HUES48 (cell line): ENCODE data around the gene PRLH.

Experiments
- H3K27ac ChIP-seq: one replicate; pipeline ENCODE4 v1.7.0; 2013; ENCODE audit warnings: low read depth, low read length, inconsistent platforms
- H3K27me3 ChIP-seq: 2 replicates; pipeline ENCODE4 v1.6.1; 2013; ENCODE audit warnings: mild to moderate bottlenecking, low read length; ENCODE audit not compliant: control insufficient read depth, insufficient read depth
- H3K36me3 ChIP-seq: 2 replicates; pipeline ENCODE4 v1.6.1; 2013; ENCODE audit warnings: low read length; ENCODE audit not compliant: control insufficient read depth, insufficient read depth
- H3K4me1 ChIP-seq: 2 replicates; pipeline ENCODE4 v1.6.1; 2013; ENCODE audit warnings: mild to moderate bottlenecking, low read length; ENCODE audit not compliant: control insufficient read depth, insufficient read depth
- H3K4me3 ChIP-seq: 2 replicates; pipeline ENCODE4 v1.5.1; 2013; ENCODE audit warnings: mild to moderate bottlenecking, low read depth, low read length
- H3K9ac ChIP-seq: 2 replicates; pipeline ENCODE4 v1.6.1; 2013; ENCODE audit warnings: mild to moderate bottlenecking, low read depth, low read length, moderate library complexity
- H3K9me3 ChIP-seq: 2 replicates; pipeline ENCODE4 v1.6.1; 2013; ENCODE audit warnings: low read length; ENCODE audit not compliant: control insufficient read depth, insufficient read depth

PRLH gene, protein sequence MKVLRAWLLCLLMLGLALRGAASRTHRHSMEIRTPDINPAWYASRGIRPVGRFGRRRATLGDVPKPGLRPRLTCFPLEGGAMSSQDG

DNA sequence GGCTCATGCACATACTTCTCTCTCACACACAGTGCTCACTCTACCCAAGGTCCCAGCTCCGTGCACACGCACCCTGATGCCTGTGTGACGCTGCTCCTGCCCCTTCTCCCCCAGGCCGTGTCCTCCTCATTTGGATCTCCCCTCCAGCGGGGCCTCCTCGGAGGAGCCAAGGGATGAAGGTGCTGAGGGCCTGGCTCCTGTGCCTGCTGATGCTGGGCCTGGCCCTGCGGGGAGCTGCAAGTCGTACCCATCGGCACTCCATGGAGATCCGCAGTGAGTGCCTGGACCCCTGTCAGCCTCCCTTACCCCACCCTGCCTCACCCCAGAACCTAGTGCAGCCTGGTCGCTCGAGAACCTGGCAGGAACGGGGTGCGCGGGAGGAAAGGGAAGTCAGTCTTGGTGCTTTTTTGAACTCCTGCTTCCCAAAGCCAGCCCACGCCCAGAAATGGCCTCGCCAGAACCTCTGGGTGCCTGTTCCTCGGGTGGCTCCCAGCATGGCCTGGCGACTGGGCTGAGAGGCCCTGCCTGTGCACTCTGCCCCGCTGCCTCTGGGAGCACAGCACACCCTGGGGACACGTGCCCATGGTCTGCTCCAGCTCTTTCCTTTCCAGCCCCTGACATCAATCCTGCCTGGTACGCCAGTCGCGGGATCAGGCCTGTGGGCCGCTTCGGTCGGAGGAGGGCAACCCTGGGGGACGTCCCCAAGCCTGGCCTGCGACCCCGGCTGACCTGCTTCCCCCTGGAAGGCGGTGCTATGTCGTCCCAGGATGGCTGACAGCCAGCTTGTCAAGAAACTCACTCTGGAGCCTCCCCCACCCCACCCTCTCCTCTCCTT is at the start of gene PRLH:
PRLH (plus strand) TSS at position 174 of the 835 bp plus-strand sequence; CDS start at position 174, 0 bp downstream.
- Histone ChIP-seq H3K27ac (no peak within 1 kb of the TSS), H3K27me3 (no peaks in the 10 kb centered on the region), H3K36me3 (no peaks in the 10 kb centered on the region), H3K4me3 (no peak within 1 kb of the TSS), H3K9me3 (no peaks in the 10 kb centered on the region), H3K9ac (no peak within 1 kb of the TSS), H3K4me1 (peaks cover under 1% of the 10 kb centered on the region; the same call in 1 of the 2 replicates)

GRCh38 chr2:237517163-237517562 is 49.2 kb upstream of the PRLH start:
- no peaks in the 10 kb centered on the region for H3K27me3 ChIP-seq
- H3K9me3 ChIP-seq = no peaks in the 10 kb centered on the region
- H3K4me1 ChIP-seq = peaks cover 4% of the 10 kb centered on the region; the same call in 1 of the 2 replicates
- no peak overlapping the region for H3K9ac ChIP-seq
- H3K4me3 ChIP-seq = no peak overlapping the region
- H3K36me3 ChIP-seq = no peaks in the 10 kb centered on the region
- no peak overlapping the region for H3K27ac ChIP-seq

- Histone ChIP-seq H3K4me1 (peaks cover 3% of the 10 kb centered on the region; the same call in 1 of the 2 replicates), H3K27me3 (no peaks in the 10 kb centered on the region), H3K9me3 (no peaks in the 10 kb centered on the region), H3K27ac (no peak overlapping the region), H3K9ac (no peak overlapping the region), H3K4me3 (no peak overlapping the region), H3K36me3 (no peaks in the 10 kb centered on the region)
These were observed 48.4 kb upstream of the PRLH start for GRCh38 chr2:237517990-237518389.

GRCh38 chr2:237519506-237520245 is 46.7 kb upstream of the PRLH start:
- Histone ChIP-seq H3K9ac (no peak overlapping the region), H3K4me1 (no peaks in the 10 kb centered on the region), H3K27ac (no peak overlapping the region), H3K4me3 (no peak overlapping the region), H3K9me3 (no peaks in the 10 kb centered on the region), H3K27me3 (no peaks in the 10 kb centered on the region), H3K36me3 (no peaks in the 10 kb centered on the region)

GRCh38 chr2:237520290-237520689 is 46.1 kb upstream of the PRLH start:
- Histone ChIP-seq H3K27ac (no peak overlapping the region), H3K36me3 (no peaks in the 10 kb centered on the region), H3K9me3 (no peaks in the 10 kb centered on the region), H3K27me3 (no peaks in the 10 kb centered on the region), H3K4me3 (no peak overlapping the region), H3K4me1 (no peaks in the 10 kb centered on the region), H3K9ac (no peak overlapping the region)

- Histone ChIP-seq H3K27me3 (no peaks in the 10 kb centered on the region), H3K9ac (no peak overlapping the region), H3K9me3 (no peaks in the 10 kb centered on the region), H3K27ac (no peak overlapping the region), H3K4me1 (no peaks in the 10 kb centered on the region), H3K36me3 (no peaks in the 10 kb centered on the region), H3K4me3 (no peak overlapping the region)
These were observed 41.7 kb upstream of the PRLH start for GRCh38 chr2:237524631-237525030.

DNA sequence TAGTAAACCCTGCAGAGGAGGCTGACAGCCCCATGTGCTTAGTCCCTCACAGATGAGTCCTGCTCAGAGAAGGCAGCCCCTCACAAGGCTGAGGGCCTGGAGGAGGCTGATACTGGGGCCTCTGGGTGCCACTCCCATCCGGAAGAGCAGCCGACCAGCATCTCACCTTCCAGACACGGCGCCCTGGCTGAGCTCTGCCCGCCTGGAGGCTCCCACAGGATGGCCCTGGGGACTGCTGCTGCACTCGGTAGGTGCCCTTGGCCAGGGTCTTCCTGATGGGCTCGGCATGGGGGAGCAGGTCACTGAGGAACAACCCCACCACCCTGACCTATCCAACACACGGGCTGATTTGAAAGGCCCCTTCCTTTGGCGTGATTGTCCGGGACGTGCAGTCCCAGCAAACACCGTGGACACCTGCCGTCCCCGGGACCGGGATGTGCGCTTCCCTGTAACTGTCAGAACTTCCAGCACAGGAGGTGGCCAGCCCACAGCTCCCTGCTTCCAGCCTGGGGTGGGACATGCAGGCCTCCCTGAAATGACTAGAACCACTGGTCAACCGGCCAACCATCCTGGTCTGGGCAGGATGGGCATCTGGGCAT is 40.7 kb upstream of the PRLH start:
- no peak overlapping the region for H3K4me3 ChIP-seq
- no peaks in the 10 kb centered on the region for H3K4me1 ChIP-seq
- no peak overlapping the region for H3K27ac ChIP-seq
- H3K9me3 ChIP-seq = no peaks in the 10 kb centered on the region
- no peak overlapping the region for H3K9ac ChIP-seq
- H3K27me3 ChIP-seq = no peaks in the 10 kb centered on the region
- no peaks in the 10 kb centered on the region for H3K36me3 ChIP-seq

DNA sequence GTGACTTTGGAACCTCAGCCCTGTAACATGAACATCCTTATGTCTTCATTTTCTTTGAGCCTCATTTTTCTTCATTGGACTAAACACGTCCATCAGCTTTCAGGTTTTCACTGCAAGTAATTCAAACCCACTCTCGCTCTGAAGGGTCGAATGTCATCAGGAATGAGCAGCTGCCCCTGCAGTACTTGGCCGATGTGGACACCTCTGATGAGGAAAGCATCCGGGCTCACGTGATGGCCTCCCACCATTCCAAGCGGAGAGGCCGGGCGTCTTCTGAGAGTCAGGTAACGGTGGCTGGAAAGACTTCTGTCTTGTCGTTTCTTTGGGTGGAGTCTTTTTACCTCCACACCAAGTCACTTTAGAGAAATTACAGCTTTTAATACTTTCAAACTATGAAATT is 39.1 kb upstream of the PRLH start:
- H3K9me3 ChIP-seq = no peaks in the 10 kb centered on the region
- no peaks in the 10 kb centered on the region for H3K36me3 ChIP-seq
- no peaks in the 10 kb centered on the region for H3K27me3 ChIP-seq
- H3K4me1 ChIP-seq = peaks cover 5% of the 10 kb centered on the region
- H3K27ac ChIP-seq = no peak overlapping the region
- H3K4me3 ChIP-seq = no peak overlapping the region
- H3K9ac ChIP-seq = no peak overlapping the region

GRCh38 chr2:237527766-237528165 is 38.6 kb upstream of the PRLH start:
- Histone ChIP-seq H3K36me3 (no peaks in the 10 kb centered on the region), H3K4me3 (no peak overlapping the region), H3K9ac (no peak overlapping the region), H3K4me1 (peaks cover 5% of the 10 kb centered on the region), H3K27ac (no peak overlapping the region), H3K9me3 (no peaks in the 10 kb centered on the region), H3K27me3 (no peaks in the 10 kb centered on the region)

- H3K4me3 ChIP-seq = no peak overlapping the region
- no peak overlapping the region for H3K9ac ChIP-seq
- H3K4me1 ChIP-seq = peaks cover 5% of the 10 kb centered on the region
- no peaks in the 10 kb centered on the region for H3K27me3 ChIP-seq
- no peak overlapping the region for H3K27ac ChIP-seq
- H3K9me3 ChIP-seq = no peaks in the 10 kb centered on the region
- no peaks in the 10 kb centered on the region for H3K36me3 ChIP-seq
These were observed 36.6 kb upstream of the PRLH start for GRCh38 chr2:237529452-237530402.
